HepG2 (cell line): ENCODE data around the gene CAPN12. TPM values are rescaled to one million over a fixed set of nuclear protein-coding genes. Genes with fewer than 3 reads are reported as not detected.

Experiments
- CCAR2 ChIP-seq: fragments of 200-400 bp; formaldehyde crosslinking; optimal IDR thresholded peaks from 2 replicates; pipeline ENCODE3; 2018; ENCODE audit warnings: low read depth, mild to moderate bottlenecking, low read length, moderate library complexity
- NR2F2 ChIP-seq: IDR thresholded peaks from 2 replicates; pipeline ENCODE4 v1.6.1; 2012; ENCODE audit warnings: low read depth, inconsistent platforms, borderline replicate concordance
- ONECUT2 ChIP-seq: sonication (generic); formaldehyde crosslinking; IDR thresholded peaks from 2 replicates; pipeline ENCODE4 v1.4.0; 2020; ENCODE audit warnings: missing genetic modification reagents
- SIX1 ChIP-seq: sonication (generic); formaldehyde crosslinking; IDR thresholded peaks from 2 replicates; pipeline ENCODE4 v1.4.0; 2020; ENCODE audit warnings: missing genetic modification reagents, borderline replicate concordance
- SP2 ChIP-seq: sonication (generic); formaldehyde crosslinking; IDR thresholded peaks from 2 replicates; pipeline ENCODE4 v1.5.1; 2020; ENCODE audit warnings: mild to moderate bottlenecking, missing genetic modification reagents
- SRSF1 ChIP-seq: fragments of 200-400 bp; formaldehyde crosslinking; optimal IDR thresholded peaks from 2 replicates; pipeline ENCODE3; 2017; ENCODE audit warnings: mild to moderate bottlenecking, low read depth, low read length, moderate library complexity
- TIGD3 ChIP-seq: sonication (generic); formaldehyde crosslinking; IDR thresholded peaks from 2 replicates; pipeline ENCODE4 v1.5.1; 2020; ENCODE audit warnings: mild to moderate bottlenecking, missing genetic modification reagents, borderline replicate concordance
- ZNF12 ChIP-seq: sonication (generic); formaldehyde crosslinking; IDR thresholded peaks from 2 replicates; pipeline ENCODE4 v1.5.0; 2020; ENCODE audit warnings: missing genetic modification reagents
- ZNF362 ChIP-seq: sonication (generic); formaldehyde crosslinking; IDR thresholded peaks from 2 replicates; pipeline ENCODE4 v1.4.0; 2020; ENCODE audit warnings: missing genetic modification reagents, mild to moderate bottlenecking, borderline replicate concordance
- ZNF484 ChIP-seq: sonication (generic); formaldehyde crosslinking; IDR thresholded peaks from 2 replicates; pipeline ENCODE4 v1.5.1; 2020; ENCODE audit warnings: mild to moderate bottlenecking, low read depth, missing genetic modification reagents, borderline replicate concordance
- ZNF570 ChIP-seq: sonication (generic); formaldehyde crosslinking; IDR thresholded peaks from 2 replicates; pipeline ENCODE4 v1.4.0; 2020; ENCODE audit warnings: mild to moderate bottlenecking, missing genetic modification reagents, borderline replicate concordance
- polyA plus RNA-seq, 8 experiments: library from polyadenylated mRNA; depleted of rRNA in 3 of 8; stranded (reverse) in 7 of 8; unstranded in 1 of 8; fragments of >200 nt; fragmentation: Illumina TruSeq in 4 of 8; extraction: Trizol in 4 of 8; gene quantifications; 2 replicates each; pipeline versions ENCODE4 v1.2.1 to v1.2.3, GENCODE V29; 2011 to 2016; ENCODE audit warnings: low read depth in 4 of 8, missing spikeins in 1 of 8, mixed read lengths in 1 of 8; ENCODE audit not compliant: insufficient read depth in 1 of 8
- total RNA-seq, 5 experiments: library from RNA; depleted of rRNA; stranded (reverse); fragments of >200 nt; fragmentation: Illumina TruSeq; extraction: Trizol; gene quantifications; 2 replicates each; pipeline ENCODE4 v1.2.3, GENCODE V29; 2016; ENCODE audit warnings: low read depth in 1 of 5

Gene CAPN12
- total and polyA plus RNA-seq, 2 of the 13 experiments (the other 11 are each of a cell fraction or from before 2014, with no cell fraction given) = 1.6 to 13.6 TPM

- TF ChIP-seq ZNF484 = no peak
- TF ChIP-seq ONECUT2 (CRISPR knock-in tag) = no peak
- TF ChIP-seq SP2 = no peak
- peak; percentile 47 for TF ChIP-seq SRSF1
- TF ChIP-seq ZNF570 = no peak
- TF ChIP-seq ZNF12 (CRISPR knock-in tag) = peak; percentile 43; the same call in 1 of the 2 replicates
- TF ChIP-seq TIGD3 = no peak
- TF ChIP-seq CCAR2 = no peak
- no peak for TF ChIP-seq NR2F2
- TF ChIP-seq SIX1 = no peak
- peak; percentile 51; the same call in 1 of the 2 replicates for TF ChIP-seq ZNF362 (CRISPR knock-in tag)
These were observed 22.1 kb downstream of the CAPN12 start (continued) for GRCh38 chr19:38721979-38722773.
